OCI-LY3 (cell line): ENCODE data around the gene MLXIPL.

Experiments used
- H2AFZ ChIP-seq: fragments of 200-600, 300-600 bp; shearing (Covaris generic); 2 replicates; pipeline ENCODE4 v1.6.0; 2014; ENCODE audit warnings: antibody characterized with exemption, low read depth, low read length
- H3K27ac ChIP-seq: fragments of 200-600, 300-600 bp; sonication (generic); 2 replicates; pipeline ENCODE4 v1.5.1; 2014; ENCODE audit warnings: mild to moderate bottlenecking, low read length, moderate library complexity, mixed read lengths
- H3K27me3 ChIP-seq: fragments of 200-600, 300-600 bp; sonication (generic); 2 replicates; pipeline ENCODE4 v1.6.1; 2014; ENCODE audit warnings: low read depth, low read length, mixed read lengths
- H3K36me3 ChIP-seq: fragments of 200-600, 300-600 bp; sonication (generic); replicated peaks from 2 replicates; pipeline ENCODE3; 2014; ENCODE audit warnings: low read depth, low read length, mixed read lengths
- H3K4me1 ChIP-seq: fragments of 300-600, 200-600 bp; sonication (generic); 2 replicates; pipeline ENCODE4 v1.6.1; 2014; ENCODE audit warnings: low read length, mixed read lengths
- H3K4me2 ChIP-seq: fragments of 200-600, 300-600 bp; sonication (generic); 2 replicates; pipeline ENCODE4 v1.6.1; 2014; ENCODE audit warnings: low read length, mixed read lengths
- H3K4me3 ChIP-seq: fragments of 300-600, 200-600 bp; sonication (generic); 2 replicates; pipeline ENCODE4 v1.5.1; 2014; ENCODE audit warnings: antibody characterized with exemption, mild to moderate bottlenecking, low read length, moderate library complexity
- H3K79me2 ChIP-seq: fragments of 300-600, 200-600 bp; shearing (Covaris generic); 2 replicates; pipeline ENCODE4 v1.6.1; 2014; ENCODE audit warnings: mild to moderate bottlenecking, low read length, mixed read lengths
- H3K9ac ChIP-seq: fragments of 300-600, 200-600 bp; shearing (Covaris generic); 2 replicates; pipeline ENCODE4 v1.6.0; 2014; ENCODE audit warnings: mild to moderate bottlenecking, low read length, moderate library complexity
- H3K9me3 ChIP-seq: fragments of 200-600, 300-600 bp; shearing (Covaris generic); 2 replicates; pipeline ENCODE4 v1.6.1; 2014; ENCODE audit warnings: low read length, mixed read lengths; ENCODE audit not compliant: insufficient read depth
- H4K20me1 ChIP-seq: fragments of 200-600, 300-600 bp; sonication (generic); 2 replicates; pipeline ENCODE4 v1.6.1; 2016; ENCODE audit warnings: low read length, mixed read lengths; ENCODE audit not compliant: insufficient read depth
- CTCF ChIP-seq: fragments of 200-600, 300-600 bp; sonication (generic); IDR thresholded peaks from 2 replicates; pipeline ENCODE4 v1.5.1; 2014; ENCODE audit warnings: antibody characterized with exemption, low read length, low read depth
- EZH2phosphoT487 ChIP-seq: fragments of 200-600 bp; shearing (Covaris generic); IDR thresholded peaks from 2 replicates; pipeline ENCODE4 v1.6.1; 2018; ENCODE audit warnings: antibody characterized with exemption, mixed run types, low read depth

Gene MLXIPL

GRCh38 chr7:73638911-73639310 lies 14.6 kb upstream of the MLXIPL start:
- Histone ChIP-seq H3K9me3 (no peaks in the 10 kb centered on the region), H3K36me3 (no peaks in the 10 kb centered on the region), H3K27ac (no peak overlapping the region), H3K79me2 (no peaks in the 10 kb centered on the region), H2AFZ (no peak overlapping the region), H3K27me3 (peaks cover 1% of the 10 kb centered on the region; the same call in 1 of the 2 replicates), H3K4me1 (peaks cover 15% of the 10 kb centered on the region), H3K9ac (no peak overlapping the region), H3K4me3 (no peak overlapping the region), H4K20me1 (no peaks in the 10 kb centered on the region), H3K4me2 (no peak overlapping the region)
- TF ChIP-seq CTCF (no peak), EZH2phosphoT487 (no peak)

GRCh38 chr7:73635428-73636200 lies 11.3 kb upstream of the MLXIPL start:
- Histone ChIP-seq H2AFZ (no peak overlapping the region), H3K9ac (no peak overlapping the region; the same call in 1 of the 2 replicates), H3K79me2 (no peaks in the 10 kb centered on the region), H3K27me3 (peaks cover 12% of the 10 kb centered on the region), H3K4me3 (peak overlapping the region; percentile 22), H3K4me2 (peak overlapping the region; percentile 77), H3K36me3 (no peaks in the 10 kb centered on the region), H3K9me3 (no peaks in the 10 kb centered on the region), H3K27ac (no peak overlapping the region), H4K20me1 (no peaks in the 10 kb centered on the region), H3K4me1 (peaks cover 15% of the 10 kb centered on the region)
- TF ChIP-seq EZH2phosphoT487 = no peak
- TF ChIP-seq CTCF = no peak

- Histone ChIP-seq H3K27me3 (peaks cover 12% of the 10 kb centered on the region), H2AFZ (no peak overlapping the region), H4K20me1 (no peaks in the 10 kb centered on the region), H3K36me3 (no peaks in the 10 kb centered on the region), H3K9ac (no peak overlapping the region), H3K4me3 (no peak overlapping the region), H3K4me1 (peaks cover 15% of the 10 kb centered on the region), H3K9me3 (no peaks in the 10 kb centered on the region), H3K79me2 (no peaks in the 10 kb centered on the region), H3K4me2 (no peak overlapping the region), H3K27ac (no peak overlapping the region)
- TF ChIP-seq EZH2phosphoT487 = no peak
- no peak for TF ChIP-seq CTCF
These were observed 9.5 kb upstream of the MLXIPL start for GRCh38 chr7:73633844-73634243.

- Histone ChIP-seq H3K4me1 (peaks cover 15% of the 10 kb centered on the region), H3K36me3 (no peaks in the 10 kb centered on the region), H3K4me3 (no peak overlapping the region), H3K27ac (no peak overlapping the region), H4K20me1 (no peaks in the 10 kb centered on the region), H3K79me2 (no peaks in the 10 kb centered on the region), H3K27me3 (peaks cover 17% of the 10 kb centered on the region), H3K9ac (no peak overlapping the region), H2AFZ (no peak overlapping the region), H3K9me3 (no peaks in the 10 kb centered on the region), H3K4me2 (no peak overlapping the region)
- TF ChIP-seq CTCF (no peak), EZH2phosphoT487 (no peak)
These were observed 9.0 kb upstream of the MLXIPL start for GRCh38 chr7:73633323-73633722.
